CD4-positive, alpha-beta T cell treated with Interleukin-10 for 1 hour (primary cell): ENCODE data around the gene TNRC6B.
"Not testable (repeated sequence)": the region's sequence is repeated elsewhere in the genome, so short reads cannot be mapped to it uniquely, and the experiment has no call there.

Experiments used
- DNase-seq: peaks from one replicate; pipeline ENCODE4 v3.0.0-alpha.2; 2020

TNRC6B gene

DNA sequence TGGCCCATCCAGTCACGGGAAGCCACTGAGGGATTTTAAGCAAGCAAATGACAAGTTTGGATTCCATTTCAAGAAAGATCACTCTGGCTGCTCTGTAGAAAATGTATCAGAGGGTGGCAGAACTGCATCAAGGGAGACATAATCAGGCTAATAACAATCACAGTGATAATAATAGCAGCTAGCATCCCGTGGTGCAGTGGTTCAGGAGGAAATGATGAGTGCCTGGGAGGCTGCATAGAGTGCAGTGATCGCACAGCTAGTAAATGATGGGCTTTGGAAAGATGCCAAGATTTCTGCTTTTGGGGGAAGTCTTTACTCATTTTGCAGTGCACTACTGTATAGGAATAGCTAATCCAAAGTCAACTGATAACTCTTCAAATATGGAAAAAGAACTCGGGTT lies 35.8 kb downstream of the TNRC6B start:
- no peak for DNase-seq

GRCh38 chr22:40215266-40215665 lies 37.5 kb downstream of the TNRC6B start:
- DNase-seq, result no peak

- peak; percentile 46 for DNase-seq
Measured at GRCh38 chr22:40216041-40216756, 38.5 kb downstream of the TNRC6B start.

GRCh38 chr22:40218152-40218551 lies 40.4 kb downstream of the TNRC6B start:
- peak; percentile 25 for DNase-seq

DNA sequence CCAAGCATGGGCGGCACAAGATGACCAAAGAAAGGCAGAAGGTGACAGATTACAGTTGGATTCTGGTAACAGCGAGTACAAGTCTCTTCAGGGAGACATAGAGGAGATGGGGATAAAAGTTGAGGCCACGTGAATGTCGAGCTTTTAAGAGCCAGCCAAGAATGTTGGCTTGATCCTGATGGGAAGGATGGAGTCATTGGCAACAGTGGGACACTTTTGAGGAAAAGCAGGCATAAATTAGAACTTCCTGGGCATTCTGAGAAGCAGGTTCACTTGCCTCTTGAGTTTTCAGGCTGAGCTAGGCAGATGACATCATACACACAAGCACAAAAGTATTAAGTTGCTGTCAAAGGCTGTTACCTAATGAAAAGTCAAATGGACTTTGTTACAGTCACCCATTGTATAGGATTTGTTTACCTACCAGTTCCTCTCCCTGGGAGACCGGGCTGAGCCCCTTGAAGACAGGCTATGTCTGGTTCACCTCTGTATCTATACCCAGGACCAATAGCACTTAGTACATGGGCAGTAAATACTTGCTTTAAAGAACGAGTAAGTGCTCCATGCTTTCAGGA lies 41.1 kb downstream of the TNRC6B start:
- DNase-seq, result no peak

DNA sequence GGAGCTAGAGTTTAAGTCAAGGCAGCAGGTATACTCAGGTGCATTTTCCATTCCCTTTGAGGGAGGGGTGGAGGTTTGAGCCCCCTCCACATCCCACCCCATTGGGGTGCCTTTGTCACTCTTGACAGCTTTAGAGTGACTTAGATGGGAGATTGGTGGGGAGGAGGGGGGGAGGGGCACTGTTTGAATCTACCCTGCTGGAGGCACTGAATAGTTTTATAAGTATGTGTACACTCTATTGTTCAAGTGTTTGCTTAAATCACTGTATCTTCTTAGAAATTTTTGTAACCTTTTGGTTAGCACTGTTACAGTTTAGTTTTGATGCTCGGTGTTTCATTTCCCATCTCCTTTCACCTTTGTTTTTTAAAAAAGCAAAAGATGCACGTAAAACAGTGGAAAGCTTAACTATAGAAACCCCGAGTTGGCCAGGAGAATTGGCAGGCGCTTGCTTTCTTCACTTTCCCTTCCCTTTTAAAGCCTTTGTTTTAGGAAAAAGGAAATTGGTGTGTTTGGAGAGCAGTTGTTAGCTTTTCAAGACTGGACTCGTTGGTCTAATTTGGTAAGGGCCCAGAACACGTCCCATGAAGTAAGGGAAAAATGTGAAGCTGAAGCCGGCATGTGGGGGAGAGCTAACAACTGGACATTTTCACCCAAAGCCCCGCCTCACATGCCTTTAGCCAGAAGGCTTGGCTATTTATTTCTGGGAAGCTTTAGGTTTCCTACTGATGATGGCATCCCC lies 42.8 kb downstream of the TNRC6B start:
- DNase-seq, result no peak

DNA sequence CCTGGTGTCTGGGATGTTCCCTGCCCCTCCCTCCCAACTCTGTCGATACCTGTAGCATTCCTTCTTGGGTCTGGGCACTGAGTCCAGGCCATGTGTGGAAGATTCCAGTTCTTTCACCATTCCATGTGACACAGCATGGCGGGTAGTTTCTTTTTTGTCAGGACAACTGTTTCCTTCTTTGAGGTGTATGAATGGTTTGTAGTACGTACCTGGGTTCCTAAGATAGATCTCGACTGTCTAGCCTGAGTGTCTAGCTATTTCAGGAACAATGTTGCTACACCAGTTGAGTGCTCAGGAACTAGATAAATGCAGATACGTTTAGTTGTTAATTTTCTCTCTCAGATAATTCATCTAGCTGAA lies 43.3 kb downstream of the TNRC6B start:
- no peak for DNase-seq

GRCh38 chr22:40222979-40223378 lies 45.3 kb downstream of the TNRC6B start:
- not testable (repeated sequence) for DNase-seq

DNA sequence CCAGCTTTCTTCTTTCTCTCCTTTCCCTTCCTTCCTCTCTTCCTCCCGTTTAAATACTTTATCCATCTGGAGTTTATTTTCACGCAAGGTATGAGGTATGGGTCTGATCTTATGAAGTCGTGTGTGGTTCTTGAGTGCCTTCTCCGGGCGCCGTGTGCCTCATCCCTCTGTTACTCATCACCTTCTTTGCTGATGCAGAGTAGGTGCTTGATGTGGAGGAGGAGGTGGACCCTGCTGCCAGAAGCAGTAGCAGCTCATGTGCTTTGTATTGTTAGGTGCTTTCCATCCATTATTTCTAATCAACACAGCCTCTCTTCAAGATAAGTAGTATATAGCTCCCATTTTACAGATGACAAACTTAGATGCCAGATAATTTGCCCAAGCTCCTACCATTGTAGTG lies 47.0 kb downstream of the TNRC6B start:
- DNase-seq, result no peak

DNA sequence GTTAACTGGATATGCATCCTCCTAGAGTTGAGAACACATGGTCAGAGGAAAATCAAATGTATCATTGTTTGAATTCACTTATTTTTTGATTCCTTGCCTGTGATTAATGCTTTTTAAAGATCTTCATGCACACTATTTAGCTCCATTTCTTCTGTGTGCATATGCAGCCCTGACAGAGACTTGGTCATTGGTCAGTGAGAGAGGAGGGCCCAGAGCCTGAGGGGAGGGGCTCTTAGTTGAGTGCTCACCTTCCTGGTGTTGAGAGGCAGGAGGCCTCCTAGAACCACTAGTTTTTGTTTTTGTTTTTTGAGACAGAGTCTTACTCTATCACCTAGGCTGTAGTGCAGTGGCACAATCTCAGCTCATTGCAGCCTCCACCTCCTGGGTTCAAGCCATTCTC lies 48.9 kb downstream of the TNRC6B start:
- no peak for DNase-seq

GRCh38 chr22:40231618-40232313 lies 54.0 kb downstream of the TNRC6B start:
- DNase-seq, result no peak

DNA sequence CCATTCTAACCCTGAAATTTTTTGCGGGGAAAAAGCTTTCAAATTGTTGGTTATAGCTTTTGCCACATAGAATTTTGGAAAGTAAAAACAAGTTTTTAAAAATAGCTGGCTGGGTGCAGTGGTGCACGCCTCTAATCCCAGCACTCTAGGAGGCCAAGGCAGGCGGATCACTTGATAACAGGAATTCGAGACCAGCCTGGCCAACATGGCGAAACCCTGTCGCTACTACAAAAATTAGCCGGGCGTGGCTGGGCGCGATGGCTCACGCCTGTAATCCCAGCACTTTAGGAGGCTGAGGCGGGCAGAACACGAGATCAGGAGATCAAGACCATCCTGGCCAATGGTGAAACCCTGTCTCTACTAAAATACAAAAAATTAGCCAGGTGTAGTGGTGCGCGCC lies 54.9 kb downstream of the TNRC6B start:
- no peak for DNase-seq

GRCh38 chr22:40233886-40234285 lies 56.2 kb downstream of the TNRC6B start:
- no peak for DNase-seq

GRCh38 chr22:40234658-40235057 lies 56.9 kb downstream of the TNRC6B start:
- no peak for DNase-seq

DNA sequence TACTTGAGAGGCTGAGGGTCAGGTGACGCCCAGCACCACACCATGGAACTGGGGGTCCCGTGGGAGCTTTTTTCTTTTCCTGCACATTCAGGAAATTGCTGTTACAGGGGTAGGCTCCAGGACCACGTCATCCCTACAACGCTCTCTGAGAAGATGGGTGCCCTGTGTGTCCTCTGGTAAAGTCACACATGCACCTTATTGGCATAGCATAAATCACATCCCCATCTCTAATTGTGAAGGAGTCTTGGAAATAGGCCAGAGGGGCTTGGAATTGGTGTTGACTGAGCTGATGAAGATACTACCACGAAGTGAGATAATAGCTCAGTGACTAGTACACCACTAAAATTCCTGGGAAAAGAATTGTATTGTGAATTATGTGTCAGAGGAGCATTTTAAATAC lies 57.6 kb downstream of the TNRC6B start:
- DNase-seq, result no peak

DNA sequence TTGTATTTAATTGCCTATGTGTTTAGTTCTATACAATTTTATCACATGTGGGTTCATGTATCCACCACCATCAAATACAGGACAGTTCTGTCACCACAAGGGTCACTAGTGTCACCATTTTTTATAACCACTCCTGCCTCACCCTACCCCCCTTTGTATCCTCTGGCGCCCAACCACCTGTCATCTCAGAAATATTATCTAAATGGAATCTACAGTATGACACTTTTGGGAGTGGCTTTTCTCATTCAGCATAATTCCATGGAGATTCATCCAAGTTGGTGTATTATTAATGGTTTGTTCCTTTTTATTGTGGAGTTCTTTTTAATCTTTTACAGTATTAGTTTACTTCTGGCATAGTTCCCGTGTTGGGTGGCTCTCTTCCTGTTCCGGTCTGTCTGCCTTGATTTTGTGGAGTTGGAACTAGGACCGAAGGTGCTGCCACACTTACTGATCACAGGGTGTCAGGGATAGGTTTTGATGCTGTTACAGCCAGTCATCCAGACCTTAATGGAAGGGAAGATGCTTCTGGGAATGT lies 58.5 kb downstream of the TNRC6B start:
- no peak for DNase-seq

DNA sequence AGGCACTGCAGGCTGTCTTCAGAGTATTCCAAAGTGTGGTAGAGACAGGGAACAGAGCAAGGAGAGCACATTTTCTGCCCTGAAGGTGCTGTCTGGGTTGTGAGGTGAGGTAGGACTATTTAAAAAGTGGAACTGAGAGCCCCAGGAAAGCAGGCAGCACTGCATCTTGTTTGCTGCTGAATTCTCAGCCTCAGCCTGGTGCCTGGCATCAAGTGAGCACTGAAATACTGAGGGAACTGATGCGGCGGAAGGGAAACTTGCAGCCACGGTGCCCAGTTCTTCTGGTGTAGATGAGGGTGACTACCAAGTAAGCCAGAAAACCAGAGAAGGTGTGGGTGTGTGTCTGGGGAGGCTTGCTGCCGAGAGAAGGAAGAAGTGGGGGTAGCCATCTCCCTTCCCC lies 59.5 kb downstream of the TNRC6B start:
- no peak for DNase-seq

DNA sequence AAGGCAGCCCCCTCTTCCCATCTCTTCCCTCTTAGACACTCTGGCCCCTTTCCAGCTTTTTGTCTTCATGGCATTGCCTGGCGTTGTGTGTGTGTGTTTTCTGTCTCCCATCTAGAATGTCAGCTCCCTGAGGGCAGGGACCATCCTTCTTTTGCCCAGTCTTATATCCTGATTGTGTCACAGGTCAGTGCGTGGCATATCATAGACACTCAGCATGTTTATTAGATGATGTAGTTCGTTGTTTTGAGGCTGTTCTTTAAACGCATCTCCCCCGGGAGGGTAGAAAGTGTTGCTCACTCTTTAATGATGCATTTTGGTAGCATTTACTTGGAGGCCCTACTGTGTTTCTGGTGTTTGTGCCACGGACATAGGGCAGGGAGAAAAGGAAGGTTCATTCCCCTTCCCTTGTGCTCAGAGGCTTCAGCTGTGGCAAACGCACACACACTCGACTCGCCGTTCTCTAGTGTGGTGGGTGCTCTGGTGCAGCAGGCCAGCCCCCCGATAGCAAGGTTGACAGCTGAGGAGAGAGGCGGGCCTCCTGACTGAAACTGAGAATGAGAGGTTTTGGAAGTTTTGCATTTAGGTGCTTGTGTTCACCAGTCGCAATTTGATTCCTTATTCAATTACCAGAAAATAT lies 60.2 kb downstream of the TNRC6B start:
- no peak for DNase-seq

GRCh38 chr22:40238425-40239344 lies 61.0 kb downstream of the TNRC6B start:
- DNase-seq, result no peak

DNA sequence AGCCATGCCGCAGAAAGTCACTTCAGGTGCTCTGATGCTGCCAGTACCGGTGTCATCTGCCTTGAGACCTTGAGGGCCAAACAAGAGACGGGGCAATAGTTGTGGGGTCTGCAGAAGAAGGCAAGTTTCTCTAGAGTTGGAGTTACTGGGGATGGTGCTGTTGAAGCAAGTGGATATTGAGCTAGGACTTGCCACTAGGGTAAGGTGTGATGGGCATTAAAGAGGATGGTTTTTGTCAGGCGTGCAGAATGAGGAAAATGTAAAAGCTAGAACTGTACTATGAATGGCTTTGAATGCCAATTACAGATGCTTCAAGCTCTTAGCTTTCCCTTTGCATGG lies 61.6 kb downstream of the TNRC6B start:
- DNase-seq, result no peak

- DNase-seq, result no peak
Measured at GRCh38 chr22:40240160-40240559, 62.4 kb downstream of the TNRC6B start.

DNA sequence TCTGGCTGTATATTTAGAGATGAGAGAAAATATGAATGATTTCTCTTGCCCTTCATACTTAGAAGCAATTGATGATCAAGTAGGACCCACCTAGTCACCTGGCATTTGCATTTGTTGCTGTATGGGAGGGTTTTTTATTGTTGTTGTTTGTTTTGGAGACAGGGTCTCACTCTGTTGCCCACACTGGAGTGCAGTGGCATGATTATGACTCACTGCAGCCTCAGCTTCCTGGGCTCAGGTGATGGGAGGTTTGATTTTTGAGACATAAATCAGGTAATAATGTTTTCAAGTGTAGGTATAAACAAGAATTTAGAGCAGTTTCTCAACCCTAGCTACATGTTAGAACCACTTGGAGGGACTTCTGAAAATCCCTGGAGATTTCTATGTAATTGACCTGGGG lies 63.0 kb downstream of the TNRC6B start:
- peak; percentile 55 for DNase-seq
